ENCODE data around the gene STAT4.

Gene STAT4

DNA sequence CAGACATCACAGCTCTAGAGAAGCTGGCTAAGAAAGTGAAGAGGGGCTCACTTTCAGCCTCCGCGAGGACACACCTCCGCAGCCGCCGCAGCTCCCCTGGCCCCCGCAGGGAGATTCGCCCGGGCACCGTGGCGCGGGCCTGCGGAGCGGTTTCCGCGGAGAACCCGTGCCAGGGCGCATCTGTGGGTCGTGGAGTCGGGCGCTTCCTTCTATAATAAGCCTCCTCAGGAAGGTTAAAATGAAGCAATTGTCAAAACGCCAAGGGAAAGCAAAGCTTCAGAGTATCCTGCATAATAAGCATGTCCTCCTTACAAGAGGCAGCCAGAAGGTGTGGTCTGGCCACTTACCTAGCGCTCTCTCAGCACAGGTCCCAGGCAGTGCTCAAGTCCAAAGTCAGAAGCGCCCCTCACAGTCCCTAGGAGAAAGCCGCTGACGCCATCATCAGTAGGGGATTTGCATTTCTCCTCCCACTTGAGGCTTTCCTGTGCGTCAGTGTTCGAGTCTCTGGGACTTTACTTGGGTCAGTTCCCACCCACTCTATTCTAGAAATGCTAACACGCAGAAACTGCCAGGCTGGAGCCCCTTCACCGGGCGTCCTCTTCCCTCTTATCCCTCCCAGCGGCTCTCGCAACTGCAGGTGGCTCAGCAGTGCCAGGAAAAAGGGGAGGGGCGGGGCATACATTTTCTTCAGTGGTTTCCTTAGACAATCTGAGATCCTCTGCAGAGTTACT is at the start of gene STAT4:
TSS of gene STAT4 (minus strand) at position 395 of the 731 bp plus-strand sequence. CDS start 2,791 bp downstream, outside the sequence.
- no peak within 1 kb of the TSS for H3K9ac ChIP-seq (ENCODE audit: low read length)
- H3K4me2 ChIP-seq (ENCODE audit: low read depth, low read length, poor library complexity, severe bottlenecking), result peak within 1 kb of the TSS; percentile 41
- no peaks in the 10 kb centered on the region for H3K9me2 ChIP-seq (replicated peaks; ENCODE audit: insufficient read depth, low read length)
- H3K27ac ChIP-seq (ENCODE audit: low read depth, low read length), result no peak within 1 kb of the TSS
- peak within 1 kb of the TSS; percentile 65 for H2AFZ ChIP-seq (ENCODE audit: low read depth, low read length, severe bottlenecking)
- no peaks in the 10 kb centered on the region for H3F3A ChIP-seq (ENCODE audit: insufficient read depth)
- H3K27me3 ChIP-seq (ENCODE audit: low read length), result no peaks in the 10 kb centered on the region
- no peaks in the 10 kb centered on the region for H4K20me1 ChIP-seq (ENCODE audit: low read depth, low read length)
- no peak for TF ChIP-seq EZH2phosphoT487 (conservative IDR thresholded peaks at IDR 0.05; ENCODE audit: low read length)
- no peak for TF ChIP-seq CTCF (IDR thresholded peaks at IDR 0.05; ENCODE audit: insufficient read depth, low read length, poor library complexity, severe bottlenecking)
- H3K79me2 ChIP-seq (ENCODE audit: insufficient read depth, low read length), result no peaks in the 10 kb centered on the region
- no peaks in the 10 kb centered on the region for H3K36me3 ChIP-seq (ENCODE audit: low read length)
- no peaks in the 10 kb centered on the region for H3K9me3 ChIP-seq (ENCODE audit: insufficient read depth, low read length)
- no peak within 1 kb of the TSS for H3K4me3 ChIP-seq (ENCODE audit: insufficient read depth, low read length, poor library complexity, severe bottlenecking)

DNA sequence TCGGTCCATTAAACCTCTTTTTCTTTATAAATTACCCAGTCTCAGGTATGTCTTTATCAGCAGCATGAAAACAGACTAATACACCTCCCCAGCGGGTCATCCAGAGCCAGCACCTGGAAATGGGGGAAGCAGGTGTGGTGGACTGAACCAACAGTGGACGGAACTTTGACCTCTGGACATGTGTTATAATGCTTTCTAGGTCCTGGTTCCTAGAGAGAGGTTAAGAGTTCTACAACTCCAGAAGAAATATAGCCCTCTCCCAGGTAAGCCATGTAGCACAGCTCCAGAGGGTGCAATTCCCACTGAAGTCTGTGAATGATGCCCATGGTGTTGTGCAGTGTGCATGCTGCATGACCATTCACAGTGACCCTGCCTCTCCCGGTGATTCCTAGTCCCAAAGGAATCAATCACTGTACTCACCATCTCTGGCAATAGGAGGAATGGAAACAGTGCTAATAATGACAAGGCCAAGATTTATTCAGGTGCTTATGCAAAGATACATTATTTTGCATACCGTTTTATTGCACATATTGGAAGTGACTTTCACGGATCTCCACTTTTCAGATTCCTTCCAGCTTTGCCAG is 49.2 kb upstream of the STAT4 start:
- Histone ChIP-seq H3K9me3 (ENCODE audit: insufficient read depth, low read length) (no peaks in the 10 kb centered on the region), H3K4me2 (ENCODE audit: low read depth, low read length, poor library complexity, severe bottlenecking) (no peak overlapping the region), H4K20me1 (ENCODE audit: low read depth, low read length) (no peaks in the 10 kb centered on the region), H3K27ac (ENCODE audit: low read depth, low read length) (no peak overlapping the region), H3F3A (ENCODE audit: insufficient read depth) (no peaks in the 10 kb centered on the region), H3K79me2 (ENCODE audit: insufficient read depth, low read length) (no peaks in the 10 kb centered on the region), H3K36me3 (ENCODE audit: low read length) (no peaks in the 10 kb centered on the region), H3K9me2 (replicated peaks; ENCODE audit: insufficient read depth, low read length) (no peaks in the 10 kb centered on the region), H3K9ac (ENCODE audit: low read length) (no peak overlapping the region), H2AFZ (ENCODE audit: low read depth, low read length, severe bottlenecking) (no peak overlapping the region), H3K4me3 (ENCODE audit: insufficient read depth, low read length, poor library complexity, severe bottlenecking) (no peak overlapping the region), H3K27me3 (ENCODE audit: low read length) (no peaks in the 10 kb centered on the region)
- TF ChIP-seq CTCF (IDR thresholded peaks at IDR 0.05; ENCODE audit: insufficient read depth, low read length, poor library complexity, severe bottlenecking) (no peak), EZH2phosphoT487 (conservative IDR thresholded peaks at IDR 0.05; ENCODE audit: low read length) (no peak)

GRCh38 chr2:191198271-191198670 is 47.5 kb upstream of the STAT4 start:
- Histone ChIP-seq H3K27ac (ENCODE audit: low read depth, low read length) (no peak overlapping the region), H3K4me3 (ENCODE audit: insufficient read depth, low read length, poor library complexity, severe bottlenecking) (no peak overlapping the region), H2AFZ (ENCODE audit: low read depth, low read length, severe bottlenecking) (no peak overlapping the region), H3F3A (ENCODE audit: insufficient read depth) (no peaks in the 10 kb centered on the region), H4K20me1 (ENCODE audit: low read depth, low read length) (no peaks in the 10 kb centered on the region), H3K9me2 (replicated peaks; ENCODE audit: insufficient read depth, low read length) (no peaks in the 10 kb centered on the region), H3K36me3 (ENCODE audit: low read length) (no peaks in the 10 kb centered on the region), H3K79me2 (ENCODE audit: insufficient read depth, low read length) (no peaks in the 10 kb centered on the region), H3K27me3 (ENCODE audit: low read length) (no peaks in the 10 kb centered on the region), H3K9me3 (ENCODE audit: insufficient read depth, low read length) (no peaks in the 10 kb centered on the region), H3K9ac (ENCODE audit: low read length) (no peak overlapping the region), H3K4me2 (ENCODE audit: low read depth, low read length, poor library complexity, severe bottlenecking) (no peak overlapping the region)
- no peak for TF ChIP-seq EZH2phosphoT487 (conservative IDR thresholded peaks at IDR 0.05; ENCODE audit: low read length)
- TF ChIP-seq CTCF (IDR thresholded peaks at IDR 0.05; ENCODE audit: insufficient read depth, low read length, poor library complexity, severe bottlenecking), result no peak
